Small intestine (tissue), 7 donors: ENCODE measurements around the gene ANKUB1. TPM values are rescaled to one million over a fixed set of nuclear protein-coding genes. Genes with fewer than 3 reads are reported as not detected.
A peak's percentile ranks its signal among the peaks of the same experiment; 100 is the strongest.

Experiments used
- DNase-seq, 2 donors: peaks; one replicate each; pipeline versions ENCODE4 v3.0.0 to v3.0.0-alpha.2; 2013
- FAIRE-seq: peaks from 2 replicates; lab custom pipeline; 2012; peaks lifted over from hg19 to GRCh38; lab: Jason Lieb, UNC
- H3K27ac ChIP-seq, 3 donors: one replicate each; pipeline ENCODE4 v1.5.1; 2013; ENCODE audit warnings: low read length in 2 of 3, mild to moderate bottlenecking in 2 of 3, control low read depth in 1 of 3, inconsistent platforms in 1 of 3, low read depth in 1 of 3, moderate library complexity in 1 of 3
- H3K27me3 ChIP-seq, 3 donors: one replicate each; pipeline ENCODE4 v1.6.1; 2013; ENCODE audit warnings: low read length in 3 of 3, inconsistent platforms in 1 of 3; ENCODE audit not compliant: control insufficient read depth in 3 of 3, insufficient read depth in 3 of 3
- H3K36me3 ChIP-seq, 3 donors: one replicate each; pipeline ENCODE4 v1.6.1; 2013; ENCODE audit warnings: low read length in 3 of 3, inconsistent platforms in 1 of 3, low read depth in 1 of 3, mild to moderate bottlenecking in 1 of 3, moderate library complexity in 1 of 3; ENCODE audit not compliant: control insufficient read depth in 3 of 3, insufficient read depth in 2 of 3
- H3K4me1 ChIP-seq, 3 donors: one replicate each; pipeline ENCODE4 v1.6.1; 2013; ENCODE audit warnings: low read length in 2 of 3, inconsistent platforms in 1 of 3, low read depth in 1 of 3, mild to moderate bottlenecking in 1 of 3, moderate library complexity in 1 of 3; ENCODE audit not compliant: control insufficient read depth in 3 of 3, insufficient read depth in 2 of 3
- H3K4me3 ChIP-seq, 3 donors: one replicate each; pipeline ENCODE4 v1.5.1; 2013; ENCODE audit warnings: low read length in 3 of 3, control low read depth in 1 of 3, inconsistent platforms in 1 of 3, low read depth in 1 of 3, mild to moderate bottlenecking in 1 of 3, moderate library complexity in 1 of 3
- H3K9me3 ChIP-seq, 2 donors: one replicate each; pipeline ENCODE4 v1.6.1; 2013; ENCODE audit warnings: low read depth in 1 of 2, low read length in 1 of 2; ENCODE audit not compliant: control insufficient read depth in 2 of 2, insufficient read depth in 1 of 2
- WGBS, 3 donors: extraction: QIAGEN DNeasy Blood & Tissue Kit; methylation state at CpG; one replicate each; pipeline ENCODE4 v1.1.7; 2013; 5-methylcytosine and 5-hydroxymethylcytosine counted together
- polyA plus RNA-seq, 4 donors: library from polyadenylated mRNA; stranded (reverse) in 3 of 4; unstranded in 1 of 4; fragments of 200-250 nt in 3 of 4; fragments of 120-200 nt in 1 of 4; gene quantifications; one replicate each; pipeline versions ENCODE4 v1.2.1 to v1.2.3, GENCODE V29; 2013
- donor health status: healthy with polysubstance abuse.
- donor health status: control.
- donor health status: control.
- donor health status: Bipolar disorder and iron deficiency.
- donor health status: healthy.

Gene ANKUB1
- polyA plus RNA-seq, 4 donors, result 0.09 TPM; not detected in 3

- Histone ChIP-seq H3K27me3 (no peaks in the 10 kb centered on the region), H3K27ac (peak overlapping the region; percentile 94 to 99 (median 97)), H3K4me1 (peaks cover 0 to 15% (median 9%) of the 10 kb centered on the region in 3 donors), H3K4me3 (peak overlapping the region; percentile 73 to 89 (median 83)), H3K9me3 (no peaks in the 10 kb centered on the region), H3K36me3 (no peaks in the 10 kb centered on the region)
- peak; percentile 30 to 55 for DNase-seq
- no peak for FAIRE-seq
- 0 to 1% (median 1%) methylated on average over 29 of the region's 29 CpGs for WGBS, 3 donors
Measured at GRCh38 chr3:149813367-149814281, 21.3 kb upstream of the ANKUB1 start.

GRCh38 chr3:149812606-149813366 is 20.4 kb upstream of the ANKUB1 start, which contains the start of gene RNF13:
Gene RNF13, plus strand, starts transcription at chr3:149813215. Its CDS starts 32,812 bp downstream, at chr3:149846027.
- peaks cover 0 to 15% (median 9%) of the 10 kb centered on the region in 3 donors for H3K4me1 ChIP-seq
- 0 to 1% (median 1%) methylated on average over 45 to 56 of the region's 56 CpGs for WGBS, 3 donors
- no peak for FAIRE-seq

GRCh38 chr3:149812165-149812605 is 19.8 kb upstream of the ANKUB1 start:
- H3K27ac ChIP-seq, result peak overlapping the region; percentile 94 to 99 (median 97)
- peaks cover 0 to 15% (median 9%) of the 10 kb centered on the region in 3 donors for H3K4me1 ChIP-seq
- no peaks in the 10 kb centered on the region for H3K9me3 ChIP-seq
- FAIRE-seq (no peak), DNase-seq (no peak)
- no peaks in the 10 kb centered on the region for H3K36me3 ChIP-seq
- 8 to 21% (median 15%) methylated on average over 13 of the region's 13 CpGs for WGBS, 3 donors
- H3K4me3 ChIP-seq, result peak overlapping the region in 2 of 3 donors; percentile 83 to 89
- H3K27me3 ChIP-seq, result no peaks in the 10 kb centered on the region

More at GRCh38 chr3:149812606-149813366, 20.4 kb upstream of the ANKUB1 start, which contains the start of gene RNF13:
- peak; percentile 95 to 97 for DNase-seq
- H3K4me3 ChIP-seq, result peak within 1 kb of the TSS; percentile 73 to 89 (median 83)
- no peaks in the 10 kb centered on the region for H3K27me3 ChIP-seq
- H3K36me3 ChIP-seq, result no peaks in the 10 kb centered on the region
- H3K9me3 ChIP-seq, result no peaks in the 10 kb centered on the region
- peak within 1 kb of the TSS; percentile 94 to 99 (median 97) for H3K27ac ChIP-seq

GRCh38 chr3:149810846-149811245 is 18.5 kb upstream of the ANKUB1 start:
- no peaks in the 10 kb centered on the region for H3K9me3 ChIP-seq
- no peak overlapping the region for H3K4me3 ChIP-seq
- no peaks in the 10 kb centered on the region for H3K27me3 ChIP-seq
- DNase-seq, result no peak
- no peaks in the 10 kb centered on the region for H3K36me3 ChIP-seq
- 74 to 85% (median 83%) methylated on average over 2 of the region's 2 CpGs for WGBS, 3 donors
- peaks cover 0 to 12% (median 0%) of the 10 kb centered on the region in 3 donors for H3K4me1 ChIP-seq
- no peak overlapping the region for H3K27ac ChIP-seq
- FAIRE-seq, result no peak

- no peak overlapping the region for H3K27ac ChIP-seq
- no peak for FAIRE-seq
- no peaks in the 10 kb centered on the region for H3K27me3 ChIP-seq
- no peaks in the 10 kb centered on the region for H3K36me3 ChIP-seq
- no peaks in the 10 kb centered on the region for H3K9me3 ChIP-seq
- peaks cover 0 to 5% (median 0%) of the 10 kb centered on the region in 3 donors for H3K4me1 ChIP-seq
- DNase-seq, result no peak
- H3K4me3 ChIP-seq, result no peak overlapping the region
Measured at GRCh38 chr3:149809699-149810098, 17.3 kb upstream of the ANKUB1 start.

GRCh38 chr3:149808209-149808829 is 16.0 kb upstream of the ANKUB1 start:
- H3K4me1 ChIP-seq, result peaks cover 0 to 5% (median 0%) of the 10 kb centered on the region in 3 donors
- H3K36me3 ChIP-seq, result no peaks in the 10 kb centered on the region
- no peak for FAIRE-seq
- no peak overlapping the region for H3K27ac ChIP-seq
- peak; percentile 70 to 77 for DNase-seq
- H3K4me3 ChIP-seq, result no peak overlapping the region
- no peaks in the 10 kb centered on the region for H3K27me3 ChIP-seq
- WGBS, 3 donors, result 28 to 30% (median 28%) methylated on average over 4 of the region's 4 CpGs
- H3K9me3 ChIP-seq, result no peaks in the 10 kb centered on the region

- no peaks in the 10 kb centered on the region for H3K27me3 ChIP-seq
- no peak overlapping the region for H3K4me3 ChIP-seq
- FAIRE-seq, result peak; percentile 49
- no peaks in the 10 kb centered on the region for H3K4me1 ChIP-seq
- no peak for DNase-seq
- 48 to 66% (median 56%) methylated on average over 2 of the region's 2 CpGs for WGBS, 3 donors
- no peaks in the 10 kb centered on the region for H3K9me3 ChIP-seq
- H3K36me3 ChIP-seq, result no peaks in the 10 kb centered on the region
- no peak overlapping the region for H3K27ac ChIP-seq
Measured at GRCh38 chr3:149806171-149806778, 13.9 kb upstream of the ANKUB1 start.
